ENCODE data around the gene SPOPL. TPM values are rescaled to one million over a fixed set of nuclear protein-coding genes. Genes with fewer than 3 reads are reported as not detected.

Gene SPOPL
- total RNA-seq, 1 experiment from 2014 or later, result 31.6 TPM

GRCh38 chr2:138618971-138619370 lies 117.4 kb downstream of the SPOPL start:
- peaks cover 19% of the 10 kb centered on the region for H3K9me3 Mint-ChIP-seq (ENCODE audit: unreplicated experiment)
- intact Hi-C loops (cut with micrococcal nuclease; ENCODE audit: unreplicated experiment), result no loop called here
- POLR2A ChIA-PET, result no interaction called here
- no peak overlapping the region for H3K4me3 Mint-ChIP-seq (ENCODE audit: unreplicated experiment)
- H3K27me3 Mint-ChIP-seq (ENCODE audit: insufficient read depth, unreplicated experiment), result no peaks in the 10 kb centered on the region
- CTCF ChIA-PET, result no interaction called here
- Histone ChIP-seq H3K9me3 (no peaks in the 10 kb centered on the region), H3K27me3 (replicated peaks; ENCODE audit: control insufficient read depth, insufficient read depth, low read length) (no peaks in the 10 kb centered on the region), H3K36me3 (ENCODE audit: control insufficient read depth, insufficient read depth, low read length) (no peaks in the 10 kb centered on the region), H3K4me3 (ENCODE audit: low read depth, low read length) (no peak overlapping the region), H3K4me1 (peaks cover 7% of the 10 kb centered on the region)
- no peaks in the 10 kb centered on the region for H3K36me3 Mint-ChIP-seq (ENCODE audit: insufficient read depth, unreplicated experiment)
- DNase-seq, result no peak
- BruUV-seq (replicated peaks), result no TSS peak
- no peak for TF ChIP-seq CTCF (IDR thresholded peaks at IDR 0.05; ENCODE audit: insufficient read depth in 1 of 2, low read depth in 1 of 2, low read length in 1 of 2, severe bottlenecking in 1 of 2, unreplicated experiment in 1 of 2)
- H3K4me1 Mint-ChIP-seq (ENCODE audit: low read depth, unreplicated experiment), result peaks cover 26% of the 10 kb centered on the region
- no peak overlapping the region for H3K27ac Mint-ChIP-seq (ENCODE audit: unreplicated experiment)

- no peak overlapping the region for H3K4me3 ChIP-seq (ENCODE audit: low read depth, low read length)
- H3K4me3 Mint-ChIP-seq (ENCODE audit: unreplicated experiment), result no peak overlapping the region
- H3K27me3 Mint-ChIP-seq (ENCODE audit: insufficient read depth, unreplicated experiment), result no peaks in the 10 kb centered on the region
- peaks cover 4% of the 10 kb centered on the region; the same call in 1 of the 2 replicates for H3K4me1 ChIP-seq
- H3K4me1 Mint-ChIP-seq (ENCODE audit: low read depth, unreplicated experiment), result peaks cover 19% of the 10 kb centered on the region
- intact Hi-C loops (cut with micrococcal nuclease; ENCODE audit: unreplicated experiment), result no loop called here
- TF ChIP-seq CTCF (IDR thresholded peaks at IDR 0.05; ENCODE audit: insufficient read depth in 1 of 2, low read depth in 1 of 2, low read length in 1 of 2, severe bottlenecking in 1 of 2, unreplicated experiment in 1 of 2), result no peak
- H3K9me3 Mint-ChIP-seq (ENCODE audit: unreplicated experiment), result peaks cover 10% of the 10 kb centered on the region
- no peak overlapping the region for H3K27ac Mint-ChIP-seq (ENCODE audit: unreplicated experiment)
- ChIA-PET CTCF (no interaction called here), POLR2A (no interaction called here)
- DNase-seq, result no peak
- BruUV-seq (replicated peaks), result no TSS peak
- H3K36me3 Mint-ChIP-seq (ENCODE audit: insufficient read depth, unreplicated experiment), result no peaks in the 10 kb centered on the region
- no peaks in the 10 kb centered on the region for H3K36me3 ChIP-seq (ENCODE audit: control insufficient read depth, insufficient read depth, low read length)
- H3K9me3 ChIP-seq, result no peaks in the 10 kb centered on the region
- H3K27me3 ChIP-seq (replicated peaks; ENCODE audit: control insufficient read depth, insufficient read depth, low read length), result no peaks in the 10 kb centered on the region
Measured at GRCh38 chr2:138620431-138620830, 118.9 kb downstream of the SPOPL start.

GRCh38 chr2:138621139-138621538 lies 119.6 kb downstream of the SPOPL start:
- intact Hi-C loops (cut with micrococcal nuclease; ENCODE audit: unreplicated experiment), result no loop called here

More at GRCh38 chr2:138621139-138621538, 119.6 kb downstream of the SPOPL start:
- no peaks in the 10 kb centered on the region for H3K36me3 ChIP-seq (ENCODE audit: control insufficient read depth, insufficient read depth, low read length)
- Mint-ChIP-seq H3K36me3 (ENCODE audit: insufficient read depth, unreplicated experiment) (no peaks in the 10 kb centered on the region), H3K4me1 (ENCODE audit: low read depth, unreplicated experiment) (peaks cover 19% of the 10 kb centered on the region), H3K27ac (ENCODE audit: unreplicated experiment) (peak overlapping the region; percentile 40), H3K9me3 (ENCODE audit: unreplicated experiment) (peaks cover 10% of the 10 kb centered on the region), H3K4me3 (ENCODE audit: unreplicated experiment) (no peak overlapping the region), H3K27me3 (ENCODE audit: insufficient read depth, unreplicated experiment) (no peaks in the 10 kb centered on the region)
- no peaks in the 10 kb centered on the region for H3K27me3 ChIP-seq (replicated peaks; ENCODE audit: control insufficient read depth, insufficient read depth, low read length)
- CTCF ChIA-PET, result interaction anchor here (0.9 kb wide), 1 partner anchor 15 kb away, joined by 3 read pairs; no protein-coding TSS in a partner anchor
- H3K4me3 ChIP-seq (ENCODE audit: low read depth, low read length), result no peak overlapping the region
- no peak for TF ChIP-seq CTCF (IDR thresholded peaks at IDR 0.05; ENCODE audit: insufficient read depth in 1 of 2, low read depth in 1 of 2, low read length in 1 of 2, severe bottlenecking in 1 of 2, unreplicated experiment in 1 of 2)
- H3K9me3 ChIP-seq, result no peaks in the 10 kb centered on the region
- H3K4me1 ChIP-seq, result peaks cover 4% of the 10 kb centered on the region; the same call in 1 of the 2 replicates
- POLR2A ChIA-PET, result no interaction called here
- no TSS peak for BruUV-seq (replicated peaks)
- DNase-seq, result peak; percentile 13 to 46

Measured in Caco-2 (cell line).